HG02798 (cell line): Measurements from ENCODE around the gene FAM20C.

Source experiments
- ATAC-seq: cut with Tn5 transposase; IDR thresholded peaks from one replicate; pipeline ENCODE4 v1.9.1; 2021; ENCODE audit warnings: mild to moderate bottlenecking; ENCODE audit not compliant: unreplicated experiment, poor library complexity

FAM20C gene

DNA sequence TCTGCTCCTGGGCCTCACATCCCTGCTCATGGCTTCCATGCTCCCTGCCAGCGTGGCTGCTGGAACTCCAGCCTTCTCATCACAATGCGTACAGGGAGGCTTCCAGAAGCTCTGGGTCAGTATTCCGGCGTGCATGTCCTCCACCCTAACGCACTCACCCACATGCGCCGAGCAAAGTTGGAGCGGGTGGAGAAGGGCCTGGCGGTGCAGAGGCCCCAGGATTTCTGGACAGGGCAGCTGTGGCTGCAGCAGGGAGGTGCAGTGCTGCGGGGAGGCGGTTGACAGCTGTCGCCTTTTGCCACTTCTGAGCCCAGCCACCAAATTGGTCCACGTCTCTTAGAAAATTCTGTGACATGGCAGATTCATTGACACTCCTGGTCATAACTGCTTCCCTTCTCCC, 33.6 kb upstream of the FAM20C start:
- no peak for ATAC-seq

DNA sequence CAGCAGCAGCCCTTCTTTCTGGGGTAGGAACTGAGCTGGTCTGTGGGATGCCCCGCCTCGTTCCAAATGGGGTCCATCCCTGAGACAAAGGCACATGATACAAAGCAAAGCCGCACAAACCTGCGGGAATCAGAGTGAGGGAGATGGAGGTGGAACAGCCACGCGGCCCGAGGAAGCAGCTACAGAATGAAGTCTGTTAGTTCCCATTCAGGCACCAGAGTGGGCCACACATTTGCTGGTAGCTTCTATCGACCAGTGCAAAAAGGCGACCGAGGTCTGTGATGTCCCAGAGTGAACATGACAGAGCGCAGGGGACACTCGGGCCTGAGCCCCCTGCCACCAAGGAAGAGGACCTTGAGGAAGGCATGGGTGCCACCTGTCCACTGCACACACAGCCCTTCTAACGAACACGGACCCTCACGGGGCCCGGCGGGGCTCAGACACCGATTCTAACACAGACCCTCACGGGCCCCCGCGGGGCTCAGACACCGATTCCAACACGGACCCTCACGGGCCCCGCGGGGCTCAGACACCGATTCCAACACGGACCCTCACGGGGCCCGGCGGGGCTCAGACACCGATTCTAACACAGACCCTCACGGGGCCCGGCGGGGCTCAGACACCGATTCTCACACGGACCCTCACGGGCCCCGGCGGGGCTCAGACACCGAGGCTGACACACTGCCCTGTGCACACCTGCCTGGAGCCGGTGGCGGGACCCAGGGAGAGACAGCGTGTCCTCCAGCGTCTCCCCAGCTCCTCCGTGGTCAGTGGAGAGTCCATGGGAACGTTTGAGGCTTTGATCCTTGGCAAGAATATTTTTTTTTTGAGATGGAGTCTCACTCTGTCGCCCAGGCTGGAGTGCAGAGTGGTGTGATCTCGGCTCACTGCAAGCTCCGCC, 32.8 kb upstream of the FAM20C start:
- ATAC-seq, result no peak

DNA sequence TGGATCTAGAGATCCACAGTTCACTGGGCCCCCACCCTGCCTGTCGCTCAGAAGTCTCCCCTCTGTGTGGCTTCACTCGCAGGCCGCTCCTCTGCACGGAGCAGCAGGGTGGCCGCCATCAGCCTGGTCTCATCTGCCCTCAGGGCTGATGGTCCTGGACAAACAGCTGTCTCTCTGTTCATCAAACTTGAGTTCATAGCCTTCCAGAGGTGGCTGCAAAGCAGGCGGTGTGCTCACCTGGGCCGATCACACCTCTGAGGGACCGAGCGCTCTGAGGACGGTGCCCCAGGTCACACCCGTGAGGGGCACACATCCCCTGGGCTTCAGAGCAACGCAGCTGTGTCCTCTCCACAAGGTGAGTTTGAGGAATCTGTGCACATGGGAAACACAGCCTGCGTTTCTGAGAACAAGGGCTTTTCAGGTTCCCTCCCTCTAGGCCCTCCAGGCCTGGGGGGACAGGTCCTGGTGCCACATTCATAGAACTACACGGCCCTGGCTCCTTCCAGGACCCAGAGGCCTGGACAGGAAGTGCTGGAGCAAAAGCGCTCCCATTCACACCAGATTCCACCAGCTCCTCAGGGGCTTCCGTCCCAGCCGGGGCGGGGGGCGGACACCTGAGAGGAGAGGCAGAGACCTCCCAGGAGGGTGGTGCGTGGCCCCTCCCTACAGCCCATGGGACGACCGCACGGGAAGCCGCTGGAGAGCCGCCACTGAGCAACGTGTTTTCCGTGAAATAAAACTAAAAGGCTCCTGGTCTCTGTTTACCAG, 31.2 kb upstream of the FAM20C start:
- ATAC-seq, result no peak

DNA sequence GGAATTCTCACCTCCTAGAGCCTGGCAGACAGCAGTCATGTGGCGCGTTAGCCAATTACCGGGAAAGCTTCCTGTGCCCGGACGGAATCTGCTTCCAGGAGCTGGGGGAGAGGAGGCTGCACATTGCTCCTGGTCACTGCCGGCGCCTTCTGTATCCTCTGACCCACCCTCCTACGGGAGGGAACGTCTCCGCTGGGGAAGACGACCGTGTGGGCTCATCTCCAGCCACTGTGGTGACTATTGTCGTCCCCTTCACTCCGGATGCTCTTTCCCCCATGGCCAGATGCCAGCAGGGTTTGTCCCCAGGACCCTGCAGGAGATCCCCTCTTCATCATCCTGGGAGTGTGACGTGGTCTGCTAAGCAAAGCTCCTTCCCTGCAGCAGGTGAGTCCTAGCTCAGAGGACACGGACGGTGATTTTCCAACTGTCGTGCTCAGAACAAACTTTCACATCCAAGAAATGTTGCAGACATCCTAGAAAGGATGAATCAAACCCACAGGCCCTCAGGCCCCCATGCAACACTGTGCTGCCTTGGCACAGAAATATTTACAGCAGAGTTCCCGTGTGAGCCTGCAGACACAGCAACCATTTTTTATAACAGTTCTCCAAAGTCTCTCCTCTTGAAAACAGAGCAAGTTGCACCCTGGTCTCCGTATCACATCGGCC, 29.6 kb upstream of the FAM20C start:
- ATAC-seq, result no peak

- ATAC-seq, result no peak
These were observed 29.1 kb upstream of the FAM20C start for GRCh38 chr7:163298-163695.

DNA sequence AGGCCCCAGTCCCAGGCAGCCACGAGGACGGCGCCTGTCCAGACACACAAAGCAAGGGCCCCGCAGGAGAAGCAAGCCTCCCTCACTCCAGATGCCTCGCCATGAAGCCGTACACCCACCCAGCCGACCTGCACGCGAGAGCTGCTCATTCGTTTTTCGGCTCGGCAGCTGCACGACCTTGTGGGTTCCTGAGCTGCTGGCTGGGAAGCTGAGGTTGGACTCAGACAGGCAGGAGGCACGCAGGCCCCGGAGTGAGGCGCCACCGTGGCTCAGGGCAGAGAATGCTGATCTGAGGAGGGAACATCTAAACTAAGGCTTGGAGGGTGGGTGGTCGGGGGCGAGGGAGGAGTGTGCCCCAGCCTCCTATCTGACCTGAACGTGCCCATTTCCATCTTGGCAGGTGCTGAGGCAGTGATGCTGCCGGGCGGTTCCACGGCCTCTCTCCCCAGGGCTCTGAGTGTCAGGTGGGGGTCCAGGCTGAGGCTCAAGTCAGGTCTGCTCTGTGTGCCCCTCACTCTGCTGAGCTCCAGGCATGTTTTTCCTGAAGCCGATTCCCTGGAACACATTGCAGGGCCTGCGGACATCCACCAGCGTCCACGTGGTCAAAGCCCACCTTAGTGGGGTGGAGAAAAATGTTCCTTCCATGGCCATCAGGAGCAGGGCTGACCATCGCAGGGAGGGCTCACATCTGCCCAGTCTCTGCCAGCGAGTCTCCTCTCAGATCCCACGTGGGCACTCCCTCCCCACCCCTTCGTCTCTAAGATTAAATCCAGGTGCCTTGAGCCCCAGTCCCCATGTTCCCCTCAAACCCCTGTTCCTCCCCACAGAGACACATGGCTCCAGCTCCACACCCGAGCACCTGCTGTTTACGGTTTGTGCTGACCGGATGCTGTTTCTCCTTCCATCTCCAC, 28.1 kb upstream of the FAM20C start:
- ATAC-seq, result no peak

GRCh38 chr7:164882-165660, 27.3 kb upstream of the FAM20C start:
- ATAC-seq, result no peak

DNA sequence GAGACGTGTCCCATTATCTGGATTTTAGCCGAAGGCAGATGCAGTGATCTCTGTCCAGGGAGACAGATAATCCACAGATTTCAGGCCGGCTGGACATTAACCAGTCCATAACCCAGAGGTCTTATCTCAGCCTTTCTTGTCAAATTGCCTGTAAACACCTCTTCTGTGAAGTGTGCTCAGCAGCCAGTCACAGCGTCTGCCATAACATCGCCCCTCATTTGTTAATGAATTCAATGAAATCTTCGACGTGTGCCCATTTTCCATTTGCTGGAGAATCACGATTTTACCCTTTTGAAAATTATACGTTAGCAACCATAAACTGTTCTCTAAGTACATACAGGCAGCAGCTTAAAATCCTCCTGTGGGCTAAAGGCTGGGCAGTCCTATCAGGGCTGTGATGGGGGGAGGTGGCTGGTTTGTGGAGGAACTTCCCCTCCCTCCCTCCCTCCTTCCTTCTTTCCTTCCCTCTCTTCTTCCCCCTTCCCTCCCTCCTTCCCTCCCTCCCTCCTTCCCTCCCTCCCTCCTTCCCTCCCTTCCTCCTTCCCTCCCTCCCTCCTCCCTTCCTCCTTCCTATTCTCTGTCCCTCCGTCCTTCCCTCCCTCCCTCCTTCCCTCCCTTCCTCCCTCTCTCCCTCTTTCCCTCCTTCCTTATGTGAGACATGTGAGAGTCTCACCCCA, 26.6 kb upstream of the FAM20C start:
- no peak for ATAC-seq

GRCh38 chr7:166338-167060, 25.9 kb upstream of the FAM20C start:
- ATAC-seq, result no peak

GRCh38 chr7:167090-167855, 25.1 kb upstream of the FAM20C start:
- no peak for ATAC-seq

DNA sequence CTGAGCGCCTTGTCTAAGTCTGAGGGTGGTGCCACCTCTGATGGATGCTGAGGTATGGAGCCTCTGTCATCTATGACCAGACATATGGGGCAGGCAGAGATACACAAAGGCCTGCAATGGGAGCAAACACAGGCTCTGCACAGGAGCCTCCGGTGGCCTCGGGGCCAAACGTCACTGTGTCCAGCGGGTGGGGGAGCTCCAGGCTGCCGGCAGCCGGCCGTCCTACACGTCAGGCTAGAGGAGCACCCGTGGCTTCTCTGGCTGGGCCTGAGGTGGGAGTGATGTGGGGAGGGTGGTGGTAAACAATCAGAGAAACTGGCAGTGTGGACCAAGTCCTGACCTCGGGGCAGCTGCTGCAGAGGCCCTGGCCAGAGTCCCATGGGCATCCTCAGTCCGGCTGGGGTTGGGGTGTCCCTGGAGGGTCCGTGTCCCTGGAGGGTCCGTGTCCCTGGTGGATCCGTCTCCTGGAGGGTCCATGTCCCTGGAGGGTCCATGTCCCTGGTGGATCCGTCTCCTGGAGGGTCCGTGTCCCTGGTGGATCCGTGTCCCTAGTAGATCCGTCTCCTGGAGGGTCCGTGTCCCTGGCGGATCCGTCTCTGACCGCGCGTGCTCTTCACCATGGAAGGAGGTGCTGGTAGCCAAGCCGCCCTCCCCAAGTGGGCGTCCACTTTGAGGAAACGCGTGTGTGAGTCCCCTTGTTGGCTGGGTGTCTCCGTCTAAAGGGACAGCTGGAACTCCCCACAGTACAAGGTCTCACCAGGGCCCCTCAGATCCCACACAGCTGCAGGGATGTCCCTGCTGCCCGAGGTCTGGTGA, 24.2 kb upstream of the FAM20C start:
- ATAC-seq, result no peak

- no peak for ATAC-seq
These were observed 22.8 kb upstream of the FAM20C start for GRCh38 chr7:169276-170172.

GRCh38 chr7:170551-171363, 21.6 kb upstream of the FAM20C start:
- ATAC-seq, result no peak

GRCh38 chr7:171364-171904, 20.9 kb upstream of the FAM20C start:
- no peak for ATAC-seq
